ENCODE data around the gene CCDC71. TPM values are rescaled to one million over a fixed set of nuclear protein-coding genes. Genes with fewer than 3 reads are reported as not detected.

CCDC71 gene
- total RNA-seq, result 10 to 100 TPM; 12.4 to 39.3 (median 37.5) TPM

- Histone ChIP-seq H3K27me3 (no peaks in the 10 kb centered on the region), H3K4me3 (peak within 1 kb of the TSS; percentile 77 to 98 (median 92)), H3K9me3 (no peaks in the 10 kb centered on the region), H3K27ac (peak within 1 kb of the TSS; percentile 78 to 94 (median 82)), H3K36me3 (peaks cover 0 to 19% (median 0%) of the 10 kb centered on the region in 3 donors), H3K4me1 (peaks cover 0 to 28% (median 4%) of the 10 kb centered on the region in 4 donors)
- DNase-seq, result peak; percentile 61 to 83 (median 82)
- TF ChIP-seq CTCF (IDR thresholded peaks at IDR 0.05), result no peak
- TF ChIP-seq POLR2A (IDR thresholded peaks at IDR 0.05), result peak; percentile 28 to 39
Observed at GRCh38 chr3:49165771-49166751, at the start of gene CCDC71. Gene CCDC71, minus strand, starts transcription at chr3:49166331. Its CDS starts 2,123 bp downstream, at chr3:49164208.

- TF ChIP-seq POLR2A (IDR thresholded peaks at IDR 0.05), result no peak
- no peak for TF ChIP-seq CTCF (IDR thresholded peaks at IDR 0.05)
- no peak for DNase-seq
- no peaks in the 10 kb centered on the region for H3K9me3 ChIP-seq
Observed at GRCh38 chr3:49213998-49214397, 47.9 kb upstream of the CCDC71 start.

GRCh38 chr3:49213541-49213943 lies 47.4 kb upstream of the CCDC71 start:
- DNase-seq, result peak in 1 of 3 donors; percentile 35
- Histone ChIP-seq H3K27me3 (no peaks in the 10 kb centered on the region), H3K27ac (no peak overlapping the region), H3K9me3 (no peaks in the 10 kb centered on the region), H3K4me1 (no peaks in the 10 kb centered on the region), H3K36me3 (no peaks in the 10 kb centered on the region), H3K4me3 (no peak overlapping the region)
- TF ChIP-seq CTCF (IDR thresholded peaks at IDR 0.05) (no peak), POLR2A (IDR thresholded peaks at IDR 0.05) (no peak)

More at GRCh38 chr3:49213998-49214397, 47.9 kb upstream of the CCDC71 start:
- Histone ChIP-seq H3K4me1 (no peaks in the 10 kb centered on the region), H3K27ac (no peak overlapping the region), H3K36me3 (no peaks in the 10 kb centered on the region), H3K4me3 (no peak overlapping the region), H3K27me3 (no peaks in the 10 kb centered on the region)

GRCh38 chr3:49199900-49200281 lies 33.8 kb upstream of the CCDC71 start:
- no peaks in the 10 kb centered on the region for H3K9me3 ChIP-seq
- no peaks in the 10 kb centered on the region for H3K27me3 ChIP-seq
- TF ChIP-seq POLR2A (IDR thresholded peaks at IDR 0.05) (no peak), CTCF (IDR thresholded peaks at IDR 0.05) (no peak)
- H3K4me3 ChIP-seq, result peak overlapping the region in 3 of 4 donors; percentile 6 to 36 (median 25)
- DNase-seq, result no peak
- no peaks in the 10 kb centered on the region for H3K36me3 ChIP-seq
- H3K4me1 ChIP-seq, result no peaks in the 10 kb centered on the region
- H3K27ac ChIP-seq, result peak overlapping the region in 2 of 4 donors; percentile 25 to 54

GRCh38 chr3:49199239-49199899 lies 33.2 kb upstream of the CCDC71 start:
- peak overlapping the region in 3 of 4 donors; percentile 6 to 36 (median 25) for H3K4me3 ChIP-seq
- H3K27ac ChIP-seq, result peak overlapping the region in 2 of 4 donors; percentile 25 to 54

More at GRCh38 chr3:49199239-49199899, 33.2 kb upstream of the CCDC71 start:
- TF ChIP-seq POLR2A (IDR thresholded peaks at IDR 0.05) (no peak), CTCF (IDR thresholded peaks at IDR 0.05) (no peak)
- H3K9me3 ChIP-seq, result no peaks in the 10 kb centered on the region
- DNase-seq, result peak; percentile 40 to 84 (median 61)
- no peaks in the 10 kb centered on the region for H3K27me3 ChIP-seq
- H3K4me1 ChIP-seq, result no peaks in the 10 kb centered on the region
- H3K36me3 ChIP-seq, result no peaks in the 10 kb centered on the region

All from Peyer's patch (tissue), 4 donors.